Keratinocyte (primary cell): ENCODE measurements around the gene DCP1B.

ENCODE experiments used
- CTCF ChIP-seq, 3 experiments: IDR thresholded peaks in 1 of 3; conservative IDR thresholded peaks in 1 of 3; optimal IDR thresholded peaks in 1 of 3; 2 replicates in 2 of 3; 3 replicates in 1 of 3; pipeline versions ENCODE3 to v1.5.1; 2011; ENCODE audit warnings: low read length in 3 of 3, mild to moderate bottlenecking in 3 of 3, moderate library complexity in 2 of 3, control low read depth in 1 of 3, inconsistent platforms in 1 of 3; ENCODE audit not compliant: insufficient read depth in 2 of 3; ENCODE audit errors: extremely low read depth in 1 of 3
- EZH2 ChIP-seq: IDR thresholded peaks from one replicate; pipeline ENCODE4 v1.6.1; 2012; ENCODE audit warnings: inconsistent platforms, mild to moderate bottlenecking, low read length, moderate library complexity

GRCh38 chr12:1972260-1972659 is 32.0 kb downstream of the DCP1B start:
- TF ChIP-seq CTCF (optimal IDR thresholded peaks at IDR 0.05 in 1 of 3, IDR thresholded peaks at IDR 0.05 in 1 of 3, conservative IDR thresholded peaks at IDR 0.05 in 1 of 3; ENCODE audit: extremely low read depth in 1 of 3, insufficient read depth in 2 of 3, low read length in 3 of 3) (no peak), EZH2 (no peak)
